PC-3 (cell line): ENCODE measurements around the gene OR4D1. TPM values are rescaled to one million over a fixed set of nuclear protein-coding genes. Genes with fewer than 3 reads are reported as not detected.

Experiments
- ATAC-seq: fragments of 200-7000 bp; cut with Tn5 transposase; 2 replicates; pipeline ENCODE4 v1.9.1; 2020; ENCODE audit warnings: mild to moderate bottlenecking, moderate library complexity
- BruUV-seq: library from RNA; stranded (reverse); fragments of 400-500 nt; replicated peaks from 2 replicates; lab custom pipeline; 2021; lab: Mats Ljungman, UMichigan
- CTCF ChIA-PET: fragments of 300-600 bp; sonication (Branson Sonifier 250); formaldehyde crosslinking; loops from one replicate; lab custom pipeline; 2022; ENCODE audit warnings: antibody characterized with exemption; lab: Charles Lee
- POLR2A ChIA-PET: fragments of 300-600 bp; sonication (Branson Sonifier 250); formaldehyde crosslinking; loops from one replicate; lab custom pipeline; 2022; ENCODE audit warnings: antibody characterized with exemption; ENCODE audit not compliant: unreplicated experiment; lab: Charles Lee
- DNase-seq: peaks from one replicate; pipeline ENCODE4 v3.0.0-alpha.2; 2015
- H2AFZ ChIP-seq: fragments of 300-600 bp; sonication (generic); 2 replicates; pipeline ENCODE4 v1.6.0; 2016; ENCODE audit warnings: antibody characterized with exemption, low read length
- H3F3A ChIP-seq: fragments of 300-600 bp; sonication (generic); one replicate; pipeline ENCODE4 v1.6.0; 2017; ENCODE audit warnings: antibody characterized with exemption, low read length, control low read depth, mild to moderate bottlenecking; ENCODE audit not compliant: unreplicated experiment
- H3K27ac ChIP-seq: fragments of 300-600 bp; sonication (generic); 2 replicates; pipeline ENCODE4 v1.5.1; 2016; ENCODE audit warnings: mild to moderate bottlenecking, low read length
- H3K27me3 ChIP-seq: fragments of 300-600 bp; sonication (generic); 2 replicates; pipeline ENCODE4 v1.6.1; 2016; ENCODE audit warnings: low read length, mixed read lengths
- H3K36me3 ChIP-seq: fragments of 300-600 bp; sonication (generic); 2 replicates; pipeline ENCODE4 v1.6.1; 2016; ENCODE audit warnings: low read depth, mixed run types, low read length, mixed read lengths
- H3K4me1 ChIP-seq: fragments of 300-600 bp; sonication (generic); 2 replicates; pipeline ENCODE4 v1.5.1; 2016; ENCODE audit warnings: low read length; ENCODE audit not compliant: insufficient read depth
- H3K4me2 ChIP-seq: fragments of 300-600 bp; sonication (generic); 2 replicates; pipeline ENCODE4 v1.6.0; 2016; ENCODE audit warnings: low read length
- H3K4me3 ChIP-seq: fragments of 300-600 bp; sonication (generic); 2 replicates; pipeline ENCODE4 v1.5.1; 2016; ENCODE audit warnings: mild to moderate bottlenecking, low read length, mixed read lengths
- H3K79me2 ChIP-seq: fragments of 300-600 bp; sonication (generic); 2 replicates; pipeline ENCODE4 v1.6.1; 2017; ENCODE audit warnings: low read length, mixed read lengths
- H3K9ac ChIP-seq: fragments of 300-600 bp; sonication (generic); 2 replicates; pipeline ENCODE4 v1.6.0; 2016; ENCODE audit warnings: mild to moderate bottlenecking, low read length
- H3K9me2 ChIP-seq: fragments of 300-600 bp; sonication (generic); replicated peaks from 2 replicates; pipeline ENCODE4 v1.6.1; 2016; ENCODE audit warnings: mixed run types, low read length, mixed read lengths
- H3K9me3 ChIP-seq: fragments of 300-600 bp; sonication (generic); 2 replicates; pipeline ENCODE4 v1.6.1; 2016; ENCODE audit warnings: low read length, mixed read lengths
- H4K20me1 ChIP-seq: fragments of 300-600 bp; sonication (generic); 2 replicates; pipeline ENCODE4 v1.6.1; 2016; ENCODE audit warnings: low read length, mixed read lengths
- EZH2 ChIP-seq: fragments of 300-600 bp; sonication (generic); IDR thresholded peaks from one replicate; pipeline ENCODE4 v1.6.1; 2017; ENCODE audit warnings: antibody characterized with exemption, mild to moderate bottlenecking, low read length; ENCODE audit not compliant: unreplicated experiment
- EZH2phosphoT487 ChIP-seq: fragments of 300-600 bp; sonication (generic); IDR thresholded peaks from 2 replicates; pipeline ENCODE4 v1.6.1; 2018; ENCODE audit warnings: mild to moderate bottlenecking, antibody characterized with exemption, low read length, borderline replicate concordance
- intact Hi-C: fragments of 100-400 bp; cut with micrococcal nuclease; formaldehyde crosslinking; loops from 2 replicates; pipeline ENCODE4 v1.9.0; 2023
- total RNA-seq: library from RNA; depleted of rRNA; stranded (reverse); fragments of >200 nt; gene quantifications from 2 replicates; pipeline ENCODE4 v1.2.3, GENCODE V29; 2014; rRNA removed
- TF ChIP-seq, protein P1 (sequence below): fragments of 300-600 bp; sonication (generic); conservative IDR thresholded peaks from 2 replicates; pipeline ENCODE4 v1.5.1; 2017; ENCODE audit warnings: antibody characterized with exemption, low read depth, mild to moderate bottlenecking, low read length

The OR4D1 gene
- total RNA-seq, 1 experiment from 2014 or later, result not detected

DNA sequence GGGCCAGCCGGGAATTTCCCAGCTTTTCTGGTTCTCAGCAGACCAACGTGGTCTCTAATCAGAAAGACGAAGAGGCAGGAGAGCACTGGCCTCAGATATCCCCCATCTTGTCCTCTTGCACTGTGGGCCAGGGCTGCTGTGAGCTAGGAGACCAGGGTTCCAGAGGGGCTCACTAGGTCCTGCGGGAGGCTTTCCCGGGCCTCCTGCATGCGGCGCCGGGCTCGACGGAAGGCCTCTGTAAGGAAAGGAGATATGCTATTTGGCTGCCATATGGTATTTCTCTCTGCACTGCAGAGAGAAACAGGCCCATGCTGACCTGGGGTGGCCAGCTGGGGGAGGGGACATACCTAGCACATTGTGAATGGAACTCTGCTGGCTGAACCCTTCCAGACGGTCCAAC, 57.8 kb downstream of the OR4D1 start:
- Histone ChIP-seq H3K36me3 (peaks cover 7% of the 10 kb centered on the region), H3K9me3 (no peaks in the 10 kb centered on the region), H3K4me1 (no peaks in the 10 kb centered on the region), H3K79me2 (no peaks in the 10 kb centered on the region), H3K4me2 (no peak overlapping the region), H3F3A (no peaks in the 10 kb centered on the region), H3K4me3 (no peak overlapping the region), H3K27ac (no peak overlapping the region), H3K27me3 (no peaks in the 10 kb centered on the region), H3K9me2 (no peaks in the 10 kb centered on the region), H4K20me1 (no peaks in the 10 kb centered on the region), H2AFZ (no peak overlapping the region), H3K9ac (no peak overlapping the region)
- ChIA-PET POLR2A (no interaction called here), CTCF (interaction anchor here (1.2 kb wide), 1 partner anchor 33 kb away, joined by 3 read pairs; no protein-coding TSS in a partner anchor)
- intact Hi-C loops, result no loop called here
- TF ChIP-seq, protein P1, sequence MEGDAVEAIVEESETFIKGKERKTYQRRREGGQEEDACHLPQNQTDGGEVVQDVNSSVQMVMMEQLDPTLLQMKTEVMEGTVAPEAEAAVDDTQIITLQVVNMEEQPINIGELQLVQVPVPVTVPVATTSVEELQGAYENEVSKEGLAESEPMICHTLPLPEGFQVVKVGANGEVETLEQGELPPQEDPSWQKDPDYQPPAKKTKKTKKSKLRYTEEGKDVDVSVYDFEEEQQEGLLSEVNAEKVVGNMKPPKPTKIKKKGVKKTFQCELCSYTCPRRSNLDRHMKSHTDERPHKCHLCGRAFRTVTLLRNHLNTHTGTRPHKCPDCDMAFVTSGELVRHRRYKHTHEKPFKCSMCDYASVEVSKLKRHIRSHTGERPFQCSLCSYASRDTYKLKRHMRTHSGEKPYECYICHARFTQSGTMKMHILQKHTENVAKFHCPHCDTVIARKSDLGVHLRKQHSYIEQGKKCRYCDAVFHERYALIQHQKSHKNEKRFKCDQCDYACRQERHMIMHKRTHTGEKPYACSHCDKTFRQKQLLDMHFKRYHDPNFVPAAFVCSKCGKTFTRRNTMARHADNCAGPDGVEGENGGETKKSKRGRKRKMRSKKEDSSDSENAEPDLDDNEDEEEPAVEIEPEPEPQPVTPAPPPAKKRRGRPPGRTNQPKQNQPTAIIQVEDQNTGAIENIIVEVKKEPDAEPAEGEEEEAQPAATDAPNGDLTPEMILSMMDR, result no peak
- TF ChIP-seq EZH2 (no peak), EZH2phosphoT487 (no peak)
- DNase-seq (no peak), ATAC-seq (no peak)
- BruUV-seq, result no TSS peak

DNA sequence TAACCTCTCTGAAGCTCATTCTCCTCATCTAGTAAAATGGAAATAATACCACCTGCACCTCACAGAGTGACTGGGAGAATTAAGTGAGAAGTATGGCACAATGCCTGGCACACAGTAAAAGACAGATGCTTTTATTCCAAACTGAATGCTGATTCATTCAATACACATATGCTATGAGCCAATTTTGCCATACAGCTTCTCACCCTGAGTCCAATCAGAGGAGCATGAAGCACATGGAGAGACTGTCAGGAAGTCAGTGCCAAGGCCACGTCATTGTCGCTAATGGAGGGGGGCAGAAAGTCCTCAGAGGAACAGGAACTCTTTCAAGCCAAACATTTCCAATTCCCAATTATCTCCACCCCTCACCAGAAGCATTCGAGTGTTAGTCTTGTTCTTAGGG, 59.3 kb downstream of the OR4D1 start:
- no peak overlapping the region for H3K27ac ChIP-seq
- no peaks in the 10 kb centered on the region for H4K20me1 ChIP-seq
- POLR2A ChIA-PET, result no interaction called here
- DNase-seq, result no peak
- BruUV-seq, result no TSS peak
- H3K4me2 ChIP-seq, result no peak overlapping the region
- H3K9me2 ChIP-seq, result no peaks in the 10 kb centered on the region
- no peaks in the 10 kb centered on the region for H3K4me1 ChIP-seq
- H3K36me3 ChIP-seq, result peaks cover 7% of the 10 kb centered on the region
- TF ChIP-seq, protein P1, result no peak
- TF ChIP-seq EZH2phosphoT487, result no peak
- TF ChIP-seq EZH2, result no peak
- intact Hi-C loops, result no loop called here
- no peaks in the 10 kb centered on the region for H3K27me3 ChIP-seq
- no peak overlapping the region for H3K9ac ChIP-seq
- no peak overlapping the region for H3K4me3 ChIP-seq
- no peaks in the 10 kb centered on the region for H3K9me3 ChIP-seq
- ATAC-seq, result no peak
- H3K79me2 ChIP-seq, result no peaks in the 10 kb centered on the region
- CTCF ChIA-PET, result no interaction called here
- no peaks in the 10 kb centered on the region for H3F3A ChIP-seq
- no peak overlapping the region for H2AFZ ChIP-seq

DNA sequence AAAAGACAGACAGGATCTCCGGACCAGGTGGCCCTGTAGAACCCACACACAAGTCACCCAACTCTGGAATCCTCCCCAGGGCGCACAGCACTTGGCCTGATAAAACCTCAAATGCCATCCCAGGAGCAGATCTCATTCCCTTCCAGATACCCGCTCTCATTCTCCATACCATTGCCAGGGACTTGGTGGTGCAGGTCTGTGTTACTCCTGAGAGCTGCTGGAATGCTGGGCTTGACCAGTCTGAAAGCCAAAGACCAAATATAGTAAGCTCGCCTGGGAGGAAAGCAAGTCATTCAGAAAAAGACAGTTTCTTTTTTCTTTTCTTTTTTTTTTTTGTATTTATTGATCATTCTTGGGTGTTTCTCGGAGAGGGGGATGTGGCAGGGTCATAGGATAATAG, 60.2 kb downstream of the OR4D1 start:
- H3K9ac ChIP-seq, result no peak overlapping the region
- intact Hi-C loops, result no loop called here
- H3K4me1 ChIP-seq, result no peaks in the 10 kb centered on the region
- no TSS peak for BruUV-seq
- no peak overlapping the region for H3K27ac ChIP-seq
- ATAC-seq, result no peak
- H3K9me3 ChIP-seq, result no peaks in the 10 kb centered on the region
- DNase-seq, result no peak
- no peak overlapping the region for H3K4me2 ChIP-seq
- no peaks in the 10 kb centered on the region for H3F3A ChIP-seq
- no peaks in the 10 kb centered on the region for H4K20me1 ChIP-seq
- H3K79me2 ChIP-seq, result no peaks in the 10 kb centered on the region
- CTCF ChIA-PET, result no interaction called here
- POLR2A ChIA-PET, result no interaction called here
- no peaks in the 10 kb centered on the region for H3K9me2 ChIP-seq
- no peaks in the 10 kb centered on the region for H3K27me3 ChIP-seq
- no peak overlapping the region for H3K4me3 ChIP-seq
- no peak overlapping the region for H2AFZ ChIP-seq
- H3K36me3 ChIP-seq, result peaks cover 7% of the 10 kb centered on the region
- TF ChIP-seq EZH2, result no peak
- TF ChIP-seq EZH2phosphoT487, result no peak
- TF ChIP-seq, protein P1, result no peak

Other genes with a start within 250 kb of the OR4D1 start
- gene CUEDC1, start 193.0 kb upstream of the OR4D1 start, total RNA-seq, result 31.6 and 53.4 TPM in 2 replicates
- gene VEZF1, start 160.1 kb upstream of the OR4D1 start, total RNA-seq, result 70.1 and 78.1 TPM in 2 replicates
- 325 and 342 TPM in 2 replicates for gene SRSF1, start 141.1 kb upstream of the OR4D1 start, total RNA-seq
- gene DYNLL2, start 65.0 kb upstream of the OR4D1 start, total RNA-seq, result 38.0 and 50.3 TPM in 2 replicates
- gene OR4D2, start 18.6 kb downstream of the OR4D1 start, total RNA-seq, result not detected in 2 replicates
- gene EPX, start 44.3 kb downstream of the OR4D1 start, total RNA-seq, result not detected in 2 replicates
- 23.9 and 33.1 TPM in 2 replicates for gene MKS1, start 70.9 kb downstream of the OR4D1 start, total RNA-seq
- gene LPO, start 90.2 kb downstream of the OR4D1 start, total RNA-seq, result not detected in 2 replicates
- not detected in 2 replicates for gene MPO, start 132.6 kb downstream of the OR4D1 start, total RNA-seq
- 4.3 and 8.3 TPM in 2 replicates for gene TSPOAP1, start 180.4 kb downstream of the OR4D1 start, total RNA-seq
- gene SUPT4H1, start 203.8 kb downstream of the OR4D1 start, total RNA-seq, result 100.0 and 116 TPM in 2 replicates